ENCODE results near the gene TMEM196. TPM values are rescaled to one million over a fixed set of nuclear protein-coding genes. Genes with fewer than 3 reads are reported as not detected.

The TMEM196 gene
- total RNA-seq, 1 experiment from 2014 or later: not detected

GRCh38 chr7:19681596-19681995 lies 91.8 kb downstream of the TMEM196 start:
- H3K9ac ChIP-seq (ENCODE audit: low read length): no peak overlapping the region
- H3K9me3 ChIP-seq (ENCODE audit: control insufficient read depth in 1 of 2, insufficient read depth in 1 of 2, low read depth in 1 of 2, low read length in 2 of 2): no peaks in the 10 kb centered on the region
- no peaks in the 10 kb centered on the region for H4K20me1 ChIP-seq (ENCODE audit: insufficient read depth)
- ChIA-PET CTCF (no interaction called here), RAD21 (ENCODE audit: low non-redundant PET in 1 of 2, low total read pairs in 2 of 2, uncharacterized antibody in 2 of 2, unreplicated experiment in 2 of 2) (no interaction called here), POLR2A (no interaction called here)
- H3K27me3 ChIP-seq (ENCODE audit: insufficient read depth, low read length): no peaks in the 10 kb centered on the region
- no peaks in the 10 kb centered on the region for H3K79me2 ChIP-seq (ENCODE audit: insufficient read depth, low read length)
- no peak for ATAC-seq
- H2AFZ ChIP-seq (ENCODE audit: low read depth, low read length, poor library complexity, severe bottlenecking): peak overlapping the region; percentile 49
- no peaks in the 10 kb centered on the region for H3K9me2 ChIP-seq (ENCODE audit: insufficient read depth)
- no peak overlapping the region for H3K4me2 ChIP-seq (ENCODE audit: low read length)
- TF ChIP-seq REST (IDR thresholded peaks at IDR 0.05; ENCODE audit: low read depth) (no peak), ELF1 (IDR thresholded peaks at IDR 0.05; ENCODE audit: borderline replicate concordance, low read depth) (no peak), TCF7L2 (IDR thresholded peaks at IDR 0.05; ENCODE audit: borderline replicate concordance, extremely low read depth, insufficient read depth, insufficient read length) (no peak), ZFX (IDR thresholded peaks at IDR 0.05) (no peak), RAD21 (IDR thresholded peaks at IDR 0.05; ENCODE audit: low read depth) (no peak), CEBPB (IDR thresholded peaks at IDR 0.05; ENCODE audit: low read depth) (no peak), POLR2A (IDR thresholded peaks at IDR 0.05; ENCODE audit: borderline replicate concordance, extremely low read depth, insufficient read depth, insufficient read length) (no peak), SRF (IDR thresholded peaks at IDR 0.05; ENCODE audit: low read depth) (no peak), EZH2phosphoT487 (IDR thresholded peaks at IDR 0.05; ENCODE audit: borderline replicate concordance) (no peak), EZH2 (IDR thresholded peaks at IDR 0.05) (no peak), FOSL1 (IDR thresholded peaks at IDR 0.05; ENCODE audit: low read depth) (no peak), YY1 (IDR thresholded peaks at IDR 0.05; ENCODE audit: extremely low read depth, insufficient replicate concordance, low read depth, low read length) (no peak), JUND (IDR thresholded peaks at IDR 0.05) (no peak)
- TF ChIP-seq, protein P1, sequence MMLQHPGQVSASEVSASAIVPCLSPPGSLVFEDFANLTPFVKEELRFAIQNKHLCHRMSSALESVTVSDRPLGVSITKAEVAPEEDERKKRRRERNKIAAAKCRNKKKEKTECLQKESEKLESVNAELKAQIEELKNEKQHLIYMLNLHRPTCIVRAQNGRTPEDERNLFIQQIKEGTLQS (IDR thresholded peaks at IDR 0.05): no peak
- TF ChIP-seq, protein P2, sequence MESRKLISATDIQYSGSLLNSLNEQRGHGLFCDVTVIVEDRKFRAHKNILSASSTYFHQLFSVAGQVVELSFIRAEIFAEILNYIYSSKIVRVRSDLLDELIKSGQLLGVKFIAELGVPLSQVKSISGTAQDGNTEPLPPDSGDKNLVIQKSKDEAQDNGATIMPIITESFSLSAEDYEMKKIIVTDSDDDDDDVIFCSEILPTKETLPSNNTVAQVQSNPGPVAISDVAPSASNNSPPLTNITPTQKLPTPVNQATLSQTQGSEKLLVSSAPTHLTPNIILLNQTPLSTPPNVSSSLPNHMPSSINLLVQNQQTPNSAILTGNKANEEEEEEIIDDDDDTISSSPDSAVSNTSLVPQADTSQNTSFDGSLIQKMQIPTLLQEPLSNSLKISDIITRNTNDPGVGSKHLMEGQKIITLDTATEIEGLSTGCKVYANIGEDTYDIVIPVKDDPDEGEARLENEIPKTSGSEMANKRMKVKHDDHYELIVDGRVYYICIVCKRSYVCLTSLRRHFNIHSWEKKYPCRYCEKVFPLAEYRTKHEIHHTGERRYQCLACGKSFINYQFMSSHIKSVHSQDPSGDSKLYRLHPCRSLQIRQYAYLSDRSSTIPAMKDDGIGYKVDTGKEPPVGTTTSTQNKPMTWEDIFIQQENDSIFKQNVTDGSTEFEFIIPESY (IDR thresholded peaks at IDR 0.05; ENCODE audit: extremely low read depth, insufficient replicate concordance, low read length): no peak
- TF ChIP-seq, protein P3, sequence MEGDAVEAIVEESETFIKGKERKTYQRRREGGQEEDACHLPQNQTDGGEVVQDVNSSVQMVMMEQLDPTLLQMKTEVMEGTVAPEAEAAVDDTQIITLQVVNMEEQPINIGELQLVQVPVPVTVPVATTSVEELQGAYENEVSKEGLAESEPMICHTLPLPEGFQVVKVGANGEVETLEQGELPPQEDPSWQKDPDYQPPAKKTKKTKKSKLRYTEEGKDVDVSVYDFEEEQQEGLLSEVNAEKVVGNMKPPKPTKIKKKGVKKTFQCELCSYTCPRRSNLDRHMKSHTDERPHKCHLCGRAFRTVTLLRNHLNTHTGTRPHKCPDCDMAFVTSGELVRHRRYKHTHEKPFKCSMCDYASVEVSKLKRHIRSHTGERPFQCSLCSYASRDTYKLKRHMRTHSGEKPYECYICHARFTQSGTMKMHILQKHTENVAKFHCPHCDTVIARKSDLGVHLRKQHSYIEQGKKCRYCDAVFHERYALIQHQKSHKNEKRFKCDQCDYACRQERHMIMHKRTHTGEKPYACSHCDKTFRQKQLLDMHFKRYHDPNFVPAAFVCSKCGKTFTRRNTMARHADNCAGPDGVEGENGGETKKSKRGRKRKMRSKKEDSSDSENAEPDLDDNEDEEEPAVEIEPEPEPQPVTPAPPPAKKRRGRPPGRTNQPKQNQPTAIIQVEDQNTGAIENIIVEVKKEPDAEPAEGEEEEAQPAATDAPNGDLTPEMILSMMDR (IDR thresholded peaks at IDR 0.05 in 2 of 3, conservative IDR thresholded peaks at IDR 0.05 in 1 of 3; ENCODE audit: borderline replicate concordance in 1 of 3, insufficient read depth in 1 of 3, low read depth in 2 of 3, low read length in 2 of 3): no peak
- intact Hi-C loops (cut with micrococcal nuclease): no loop called here
- no peak for DNase-seq (ENCODE audit: low read depth, low spot score)
- H3K4me3 ChIP-seq (replicated peaks in 1 of 2; ENCODE audit: low read depth in 1 of 2, low read length in 2 of 2): no peak overlapping the region
- H3K4me1 ChIP-seq (ENCODE audit: control insufficient read depth in 1 of 2, insufficient read depth in 2 of 2, low read length in 2 of 2): no peaks in the 10 kb centered on the region
- no peaks in the 10 kb centered on the region for H3K36me3 ChIP-seq (ENCODE audit: control insufficient read depth in 1 of 2, insufficient read depth in 2 of 2, low read length in 2 of 2)
- H3K27ac ChIP-seq (ENCODE audit: low read depth, low read length): no peak overlapping the region
- BruUV-seq (replicated peaks): no TSS peak

Measured in HCT116 (cell line).